NCI-H2107 treated with DMSO at 0.1 percent for 48 hours (cell line): ENCODE results near the gene CNIH3.

Source experiments
- DNase-seq: peaks from one replicate; lab custom pipeline; 2025; ENCODE audit not compliant: unreplicated experiment; lab: John Stamatoyannopoulos, UW

The CNIH3 gene

GRCh38 chr1:224739997-224740684 is 124.0 kb downstream of the CNIH3 start:
- DNase-seq = no peak

GRCh38 chr1:224740685-224741052 is 124.6 kb downstream of the CNIH3 start:
- no peak for DNase-seq

GRCh38 chr1:224742349-224742748 is 126.2 kb downstream of the CNIH3 start:
- DNase-seq = no peak

- peak; percentile 22 for DNase-seq
Observed at GRCh38 chr1:224743608-224744164, 127.6 kb downstream of the CNIH3 start.

- DNase-seq = peak; percentile 8
Observed at GRCh38 chr1:224744521-224744920, 128.4 kb downstream of the CNIH3 start.

- DNase-seq = no peak
Observed at GRCh38 chr1:224745394-224745793, 129.3 kb downstream of the CNIH3 start.

- DNase-seq = no peak
Observed at GRCh38 chr1:224745924-224746323, 129.8 kb downstream of the CNIH3 start.

GRCh38 chr1:224747578-224747977 is 131.5 kb downstream of the CNIH3 start:
- peak; percentile 63 for DNase-seq

GRCh38 chr1:224749916-224750315 is 133.8 kb downstream of the CNIH3 start:
- DNase-seq = no peak

GRCh38 chr1:224751624-224752311 is 135.7 kb downstream of the CNIH3 start:
- no peak for DNase-seq

GRCh38 chr1:224753491-224753890 is 137.4 kb downstream of the CNIH3 start:
- no peak for DNase-seq

GRCh38 chr1:224755586-224755985 is 139.5 kb downstream of the CNIH3 start:
- DNase-seq = no peak

- DNase-seq = no peak
Observed at GRCh38 chr1:224757508-224757907, 141.4 kb downstream of the CNIH3 start.

GRCh38 chr1:224759135-224759534 is 143.0 kb downstream of the CNIH3 start:
- DNase-seq = no peak

GRCh38 chr1:224759681-224760091 is 143.6 kb downstream of the CNIH3 start:
- peak; percentile 53 for DNase-seq

- DNase-seq = no peak
Observed at GRCh38 chr1:224760163-224760562, 144.0 kb downstream of the CNIH3 start.

- no peak for DNase-seq
Observed at GRCh38 chr1:224761245-224761644, 145.1 kb downstream of the CNIH3 start.

- DNase-seq = no peak
Observed at GRCh38 chr1:224762046-224762445, 145.9 kb downstream of the CNIH3 start.

- no peak for DNase-seq
Observed at GRCh38 chr1:224762701-224763100, 146.6 kb downstream of the CNIH3 start.

- no peak for DNase-seq
Observed at GRCh38 chr1:224763126-224763775, 147.1 kb downstream of the CNIH3 start.

- no peak for DNase-seq
Observed at GRCh38 chr1:224766266-224766665, 150.1 kb downstream of the CNIH3 start.

- no peak for DNase-seq
Observed at GRCh38 chr1:224767031-224767430, 150.9 kb downstream of the CNIH3 start.
